HepG2 (cell line): ENCODE data around the gene SLC30A4. TPM values are rescaled to one million over a fixed set of nuclear protein-coding genes. Genes with fewer than 3 reads are reported as not detected.

Source experiments
- ATAC-seq: fragments of 200-7000 bp; cut with Tn5 transposase; 3 replicates; pipeline ENCODE4 v1.9.1; 2020; ENCODE audit warnings: mild to moderate bottlenecking, moderate library complexity
- BruUV-seq: library from RNA; stranded (reverse); fragments of 400-500 nt; replicated peaks from 2 replicates; lab custom pipeline; 2021; lab: Mats Ljungman, UMichigan
- CTCF ChIA-PET: fragments of 300-600 bp; formaldehyde crosslinking; extraction: SDS; loops from one replicate; lab custom pipeline; 2021; ENCODE audit warnings: low total read pairs, inconsistent platforms, low intra/inter-chr PET ratio; lab: Yijun Ruan, JAX
- POLR2A ChIA-PET: fragments of 350-600 bp; sonication (Branson Sonifier 250); formaldehyde crosslinking; loops from one replicate; lab custom pipeline; 2020; ENCODE audit warnings: antibody characterized with exemption, inconsistent platforms; lab: Yijun Ruan, JAX
- DNase-seq: peaks from one replicate; pipeline ENCODE4 v3.0.0-alpha.2; 2015; ENCODE audit warnings: low spot score
- FAIRE-seq: peaks from 3 replicates; lab custom pipeline; 2011; peaks lifted over from hg19 to GRCh38; lab: Jason Lieb, UNC
- H2AFZ ChIP-seq: one replicate; pipeline ENCODE4 v1.6.1; 2011; ENCODE audit warnings: low read length, inconsistent platforms
- H3K27ac ChIP-seq: fragments of 300-600 bp; 3 replicates; pipeline ENCODE4 v1.8.0; 2011; ENCODE audit warnings: mixed run types, mild to moderate bottlenecking, mixed read lengths, low read length, inconsistent platforms; ENCODE audit not compliant: insufficient read depth; ENCODE audit errors: extremely low read length
- H3K27me3 ChIP-seq, 2 experiments: fragments of 200-600 bp in 1 of 2; 2 replicates in 1 of 2; 3 replicates in 1 of 2; pipeline versions ENCODE4 v1.6.0 to v1.8.0; 2011; ENCODE audit warnings: low read length in 2 of 2, mild to moderate bottlenecking in 2 of 2, moderate library complexity in 2 of 2, inconsistent platforms in 1 of 2; ENCODE audit not compliant: insufficient read depth in 2 of 2, control insufficient read depth in 1 of 2
- H3K36me3 ChIP-seq, 2 experiments: fragments of 200-600 bp in 1 of 2; replicated peaks in 1 of 2; 2 replicates in 1 of 2; 3 replicates in 1 of 2; pipeline versions ENCODE4 v1.5.1 to v1.8.0; 2011; ENCODE audit warnings: low read length in 2 of 2, inconsistent platforms in 1 of 2; ENCODE audit not compliant: insufficient read depth in 2 of 2, control insufficient read depth in 1 of 2
- H3K4me1 ChIP-seq: 2 replicates; pipeline ENCODE4 v1.5.1; 2012; ENCODE audit warnings: low read length, inconsistent platforms; ENCODE audit not compliant: insufficient read depth
- H3K4me2 ChIP-seq: 2 replicates; pipeline ENCODE4 v1.6.0; 2011; ENCODE audit warnings: low read depth, low read length, inconsistent platforms
- H3K4me3 ChIP-seq, 3 experiments: fragments of 200-600 bp in 1 of 3; sonication (generic), shearing (Covaris generic) in 1 of 3; replicated peaks in 1 of 3; 2 replicates each; pipeline ENCODE4 v1.5.1; 2011 to 2016; ENCODE audit warnings: low read length in 3 of 3, inconsistent platforms in 2 of 3, low read depth in 2 of 3, mild to moderate bottlenecking in 2 of 3, control low read depth in 1 of 3, mixed read lengths in 1 of 3; ENCODE audit not compliant: insufficient read depth in 1 of 3
- H3K79me2 ChIP-seq: one replicate; pipeline ENCODE4 v1.6.1; 2011; ENCODE audit warnings: low read length, inconsistent platforms; ENCODE audit not compliant: insufficient read depth
- H3K9ac ChIP-seq: 2 replicates; pipeline ENCODE4 v1.6.0; 2011; ENCODE audit warnings: mild to moderate bottlenecking, low read depth, low read length, inconsistent platforms; ENCODE audit not compliant: insufficient read depth
- H3K9me3 ChIP-seq: 2 replicates; pipeline ENCODE4 v1.5.1; 2012; ENCODE audit warnings: mild to moderate bottlenecking, low read length
- H4K20me1 ChIP-seq: 2 replicates; pipeline ENCODE4 v1.6.0; 2011; ENCODE audit warnings: inconsistent platforms, mild to moderate bottlenecking, low read length, moderate library complexity; ENCODE audit not compliant: insufficient read depth
- ATF3 ChIP-seq: sonication (generic); formaldehyde crosslinking; IDR thresholded peaks from 2 replicates; pipeline ENCODE4 v1.4.0; 2020; ENCODE audit warnings: missing genetic modification reagents
- BRD4 ChIP-seq: sonication (generic); formaldehyde crosslinking; IDR thresholded peaks from 2 replicates; pipeline ENCODE4 v1.4.0; 2020; ENCODE audit warnings: missing genetic modification reagents
- HOXA7 ChIP-seq: sonication (generic); formaldehyde crosslinking; IDR thresholded peaks from 2 replicates; pipeline ENCODE4 v1.8.1; 2022; ENCODE audit warnings: mild to moderate bottlenecking, missing genetic modification reagents, moderate library complexity
- KMT2A ChIP-seq: sonication (generic); formaldehyde crosslinking; IDR thresholded peaks from 2 replicates; pipeline ENCODE4 v1.4.0; 2020; ENCODE audit warnings: missing genetic modification reagents
- MAF1 ChIP-seq: sonication (generic); formaldehyde crosslinking; IDR thresholded peaks from 2 replicates; pipeline ENCODE4 v1.5.0; 2020; ENCODE audit warnings: missing genetic modification reagents, borderline replicate concordance
- RFXANK ChIP-seq: IDR thresholded peaks from 2 replicates; pipeline ENCODE4 v1.6.1; 2016
- SCMH1 ChIP-seq: sonication (generic); formaldehyde crosslinking; IDR thresholded peaks from 2 replicates; pipeline ENCODE4 v1.9.0; 2021; ENCODE audit warnings: missing genetic modification reagents, mild to moderate bottlenecking, borderline replicate concordance
- ZMAT3 ChIP-seq: sonication (generic); formaldehyde crosslinking; conservative IDR thresholded peaks from 2 replicates; pipeline ENCODE4 v1.7.0; 2021; ENCODE audit warnings: missing genetic modification reagents
- ZNF160 ChIP-seq: sonication (generic); formaldehyde crosslinking; IDR thresholded peaks from 2 replicates; pipeline ENCODE4 v1.8.0; 2022; ENCODE audit warnings: mild to moderate bottlenecking, inconsistent platforms, missing genetic modification reagents
- ZNF230 ChIP-seq: sonication (generic); formaldehyde crosslinking; IDR thresholded peaks from 2 replicates; pipeline ENCODE4 v1.4.0; 2020; ENCODE audit warnings: mild to moderate bottlenecking, missing genetic modification reagents
- ZNF674 ChIP-seq: sonication (generic); formaldehyde crosslinking; IDR thresholded peaks from 2 replicates; pipeline ENCODE4 v1.5.0; 2020; ENCODE audit warnings: low read depth, mild to moderate bottlenecking, missing genetic modification reagents
- ZNF75D ChIP-seq: sonication (generic); formaldehyde crosslinking; IDR thresholded peaks from 2 replicates; pipeline ENCODE4 v1.8.1; 2023; ENCODE audit warnings: missing genetic modification reagents, mild to moderate bottlenecking, borderline replicate concordance
- ZNF782 ChIP-seq: sonication (generic); formaldehyde crosslinking; IDR thresholded peaks from 2 replicates; pipeline ENCODE4 v1.4.0; 2020; ENCODE audit warnings: missing genetic modification reagents, mild to moderate bottlenecking, borderline replicate concordance
- WGBS: methylation state at CpG from one replicate; pipeline ENCODE4 v1.1.6; 2017; ENCODE audit warnings: low lambda C conversion rate; 5-methylcytosine and 5-hydroxymethylcytosine counted together
- in situ Hi-C: cut with HindIII; loops from 2 replicates; pipeline ENCODE4 v1.10.0; 2017; ENCODE audit warnings: low pct_unique_long_range_greater_than_20kb; ENCODE audit not compliant: extremely low pct_ligation_motif_present
- intact Hi-C: fragments of 100-400 bp; cut with micrococcal nuclease; formaldehyde crosslinking; loops from one replicate; pipeline ENCODE4 v1.10.0; 2022; ENCODE audit not compliant: unreplicated experiment
- polyA plus RNA-seq, 8 experiments: library from polyadenylated mRNA; depleted of rRNA in 3 of 8; stranded (reverse) in 7 of 8; unstranded in 1 of 8; fragments of >200 nt; fragmentation: Illumina TruSeq in 4 of 8; extraction: Trizol in 4 of 8; gene quantifications; 2 replicates each; pipeline versions ENCODE4 v1.2.1 to v1.2.3, GENCODE V29; 2011 to 2016; ENCODE audit warnings: low read depth in 4 of 8, missing spikeins in 1 of 8, mixed read lengths in 1 of 8; ENCODE audit not compliant: insufficient read depth in 1 of 8
- total RNA-seq, 5 experiments: library from RNA; depleted of rRNA; stranded (reverse); fragments of >200 nt; fragmentation: Illumina TruSeq; extraction: Trizol; gene quantifications; 2 replicates each; pipeline ENCODE4 v1.2.3, GENCODE V29; 2016; ENCODE audit warnings: low read depth in 1 of 5

Gene SLC30A4
- total and polyA plus RNA-seq, 2 of the 13 experiments (the other 11 are each of a cell fraction or from before 2014, with no cell fraction given), result 0.01 to 0.04 TPM

- no peak for TF ChIP-seq MAF1 (CRISPR knock-in tag)
- TF ChIP-seq HOXA7 (CRISPR knock-in tag), result no peak
- TF ChIP-seq ZNF75D (CRISPR knock-in tag), result no peak
- TF ChIP-seq ATF3 (CRISPR knock-in tag), result no peak
- no peak for TF ChIP-seq RFXANK
- no peak for TF ChIP-seq ZNF674
Observed at GRCh38 chr15:45499426-45499825, 23.1 kb downstream of the SLC30A4 start (continued).

- no peak overlapping the region for H3K4me3 ChIP-seq
- no peaks in the 10 kb centered on the region for H4K20me1 ChIP-seq
- no TSS peak for BruUV-seq
- H3K4me1 ChIP-seq, result no peaks in the 10 kb centered on the region
- no peak overlapping the region for H3K9ac ChIP-seq
- ATAC-seq, result no peak
- CTCF ChIA-PET, result no interaction called here
- 80% methylated on average over 1 of the region's 1 CpG for WGBS
- intact Hi-C loops, result no loop called here
- POLR2A ChIA-PET, result no interaction called here
- no peak overlapping the region for H3K27ac ChIP-seq
- H3K9me3 ChIP-seq, result no peaks in the 10 kb centered on the region
- DNase-seq, result no peak
- in situ Hi-C loops, result no loop called here
- TF ChIP-seq SCMH1, result no peak
- TF ChIP-seq ZNF160 (CRISPR knock-in tag), result no peak
- TF ChIP-seq KMT2A (CRISPR knock-in tag), result no peak
- no peak for TF ChIP-seq BRD4
- no peak for TF ChIP-seq ZMAT3 (CRISPR knock-in tag)
- no peak for TF ChIP-seq ZNF230 (CRISPR knock-in tag)
- TF ChIP-seq ZNF782 (CRISPR knock-in tag), result no peak
- FAIRE-seq, result no peak
- H2AFZ ChIP-seq, result no peak overlapping the region
- H3K27me3 ChIP-seq, result no peaks in the 10 kb centered on the region
- no peaks in the 10 kb centered on the region for H3K36me3 ChIP-seq
- H3K79me2 ChIP-seq, result no peaks in the 10 kb centered on the region
- no peak overlapping the region for H3K4me2 ChIP-seq
Observed at GRCh38 chr15:45498701-45499100, 23.9 kb downstream of the SLC30A4 start.
